Central memory CD8-positive, alpha-beta T cell (primary cell): ENCODE measurements around the gene DPPA2.

Experiments used
- ATAC-seq: fragments of 150-1000 bp; cut with Tn5 transposase; replicated peaks from 2 replicates; pipeline ENCODE4 v1.10.0; 2022; ENCODE audit warnings: mild to moderate bottlenecking, moderate FRiP score, moderate number of reproducible peaks; ENCODE audit not compliant: poor library complexity, severe bottlenecking; ENCODE audit errors: extremely low read depth
- DNase-seq, 2 donors: peaks; one replicate each; pipeline ENCODE4 v3.0.0; 2021; ENCODE audit warnings: low spot score in 2 of 2
- H3K27ac Mint-ChIP-seq: one replicate; pipeline ENCODE4 v1.8.0; 2022; ENCODE audit warnings: low read depth, mild to moderate bottlenecking, moderate library complexity, mixed read lengths
- H3K27me3 Mint-ChIP-seq: one replicate; pipeline ENCODE4 v1.8.0; 2022; ENCODE audit warnings: mixed read lengths
- H3K36me3 Mint-ChIP-seq: one replicate; pipeline ENCODE4 v1.8.0; 2022; ENCODE audit warnings: mild to moderate bottlenecking, moderate library complexity, mixed read lengths; ENCODE audit not compliant: insufficient read depth
- H3K4me1 Mint-ChIP-seq: one replicate; pipeline ENCODE4 v1.8.0; 2022; ENCODE audit warnings: mixed read lengths
- H3K4me3 Mint-ChIP-seq: one replicate; pipeline ENCODE4 v1.8.0; 2022; ENCODE audit warnings: mild to moderate bottlenecking, moderate library complexity, mixed read lengths
- H3K9me3 Mint-ChIP-seq: one replicate; pipeline ENCODE4 v1.8.0; 2022; ENCODE audit warnings: mixed read lengths

The DPPA2 gene

DNA sequence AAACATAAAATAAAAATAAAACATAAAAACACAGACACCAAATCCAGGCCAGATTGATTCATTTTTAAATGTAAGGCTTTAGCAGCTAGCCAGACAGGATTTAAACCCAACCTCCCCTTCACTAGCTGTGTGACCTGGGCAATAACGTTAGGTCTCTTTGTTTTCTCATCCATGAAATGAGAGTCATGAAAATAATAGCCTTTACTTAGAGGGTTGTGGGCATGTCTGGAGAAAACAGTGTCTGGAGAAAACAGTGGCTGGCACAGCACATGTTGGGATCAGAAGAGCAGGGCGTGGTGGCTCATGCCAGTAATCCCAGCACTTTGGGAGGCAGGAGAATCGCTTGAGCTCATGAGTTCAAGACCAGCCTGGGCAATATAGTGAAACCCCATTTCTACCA, 22.9 kb upstream of the DPPA2 start:
- Mint-ChIP-seq H3K9me3 (no peaks in the 10 kb centered on the region), H3K27ac (no peak overlapping the region), H3K36me3 (no peaks in the 10 kb centered on the region), H3K4me3 (no peak overlapping the region), H3K4me1 (peaks cover 11% of the 10 kb centered on the region), H3K27me3 (peaks cover 47% of the 10 kb centered on the region)
- DNase-seq, result no peak
- no peak for ATAC-seq

DNA sequence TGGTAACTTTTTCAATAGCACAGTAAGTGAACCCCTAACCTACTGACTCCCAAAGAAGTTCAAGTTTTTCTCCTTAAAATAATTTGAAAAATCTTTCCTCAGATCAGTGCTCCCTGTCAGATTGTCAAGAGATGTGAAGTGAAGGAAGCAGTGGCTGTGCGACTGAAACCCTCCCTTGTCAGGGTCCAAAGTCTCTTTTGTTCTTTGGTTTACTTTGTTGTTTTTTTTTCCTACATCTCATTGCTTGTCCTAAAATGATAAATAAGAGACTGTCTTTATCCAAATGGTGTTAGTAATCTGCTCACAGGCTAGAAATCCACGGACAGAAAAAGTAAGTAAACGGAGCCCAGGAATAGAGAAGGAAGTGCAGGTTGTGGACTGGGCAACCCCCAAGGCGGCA, 22.0 kb upstream of the DPPA2 start:
- DNase-seq, result no peak
- Mint-ChIP-seq H3K27me3 (peaks cover 53% of the 10 kb centered on the region), H3K36me3 (no peaks in the 10 kb centered on the region), H3K4me3 (no peak overlapping the region), H3K27ac (no peak overlapping the region), H3K4me1 (peaks cover 11% of the 10 kb centered on the region), H3K9me3 (no peaks in the 10 kb centered on the region)
- ATAC-seq, result no peak

DNA sequence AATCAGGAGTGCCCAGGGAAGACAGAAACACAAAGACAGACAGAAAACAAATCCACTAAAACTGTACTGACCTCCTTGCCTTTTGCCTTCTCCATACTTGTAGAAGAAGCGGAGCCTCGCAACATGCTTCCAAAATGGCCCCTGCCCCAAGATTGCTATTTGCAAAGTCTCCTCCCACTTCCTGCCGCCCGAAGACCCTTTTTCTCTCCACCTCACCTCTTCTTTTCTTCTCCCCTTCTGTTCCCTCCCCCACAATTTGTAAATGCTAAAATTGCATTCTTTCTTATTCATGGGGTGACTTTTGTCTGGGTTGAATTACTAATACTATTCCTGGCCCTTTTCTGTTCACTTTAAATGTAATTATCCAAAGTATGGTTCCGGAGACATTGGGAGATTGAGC, 21.1 kb upstream of the DPPA2 start, which contains the start of gene DPPA4:
Gene DPPA4, minus strand, starts transcription at position 154 of the 400 bp plus-strand sequence. Its CDS starts 29 bp downstream, at position 125.
- H3K4me3 Mint-ChIP-seq, result peak within 1 kb of the TSS; percentile 47
- H3K36me3 Mint-ChIP-seq, result no peaks in the 10 kb centered on the region
- peaks cover 11% of the 10 kb centered on the region for H3K4me1 Mint-ChIP-seq
- no peak within 1 kb of the TSS for H3K27ac Mint-ChIP-seq
- DNase-seq, result no peak
- no peaks in the 10 kb centered on the region for H3K9me3 Mint-ChIP-seq
- peaks cover 57% of the 10 kb centered on the region for H3K27me3 Mint-ChIP-seq
- ATAC-seq, result no peak

DNA sequence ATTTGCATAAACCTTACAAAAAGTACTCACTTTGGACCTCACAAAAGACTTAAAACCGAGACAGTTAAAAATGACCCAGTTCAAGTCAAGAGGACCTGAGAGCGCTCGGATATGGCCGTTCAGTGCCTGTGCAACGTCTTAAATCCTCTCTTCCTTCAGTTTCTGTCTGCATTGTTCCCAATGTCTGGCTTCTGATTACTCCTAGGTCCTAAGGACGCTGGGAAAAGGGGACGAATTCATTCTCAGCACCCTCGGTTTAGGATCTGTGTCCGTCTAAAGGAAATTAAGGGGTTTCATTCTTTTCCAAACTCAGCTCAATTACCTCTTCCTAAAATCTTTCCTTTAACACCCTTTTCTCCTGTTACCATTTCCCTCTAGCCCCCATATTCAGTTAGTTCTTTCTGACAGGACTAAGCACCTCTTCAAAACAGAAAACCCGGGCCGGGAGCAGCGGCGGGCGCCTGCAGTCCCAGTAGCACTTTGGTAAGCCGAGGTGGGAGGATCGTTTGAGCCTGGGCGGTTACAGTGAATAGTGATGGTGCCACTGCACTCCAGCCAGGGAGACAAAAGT, 20.1 kb upstream of the DPPA2 start:
- no peak overlapping the region for H3K27ac Mint-ChIP-seq
- H3K36me3 Mint-ChIP-seq, result no peaks in the 10 kb centered on the region
- H3K27me3 Mint-ChIP-seq, result peaks cover 57% of the 10 kb centered on the region
- H3K4me3 Mint-ChIP-seq, result peak overlapping the region; percentile 47
- ATAC-seq (no peak), DNase-seq (no peak)
- H3K9me3 Mint-ChIP-seq, result no peaks in the 10 kb centered on the region
- peaks cover 11% of the 10 kb centered on the region for H3K4me1 Mint-ChIP-seq

GRCh38 chr3:109334572-109334971, 18.3 kb upstream of the DPPA2 start:
- Mint-ChIP-seq H3K27ac (no peak overlapping the region), H3K9me3 (no peaks in the 10 kb centered on the region), H3K4me3 (no peak overlapping the region), H3K27me3 (peaks cover 57% of the 10 kb centered on the region), H3K36me3 (no peaks in the 10 kb centered on the region), H3K4me1 (peaks cover 11% of the 10 kb centered on the region)
- DNase-seq (no peak), ATAC-seq (no peak)

DNA sequence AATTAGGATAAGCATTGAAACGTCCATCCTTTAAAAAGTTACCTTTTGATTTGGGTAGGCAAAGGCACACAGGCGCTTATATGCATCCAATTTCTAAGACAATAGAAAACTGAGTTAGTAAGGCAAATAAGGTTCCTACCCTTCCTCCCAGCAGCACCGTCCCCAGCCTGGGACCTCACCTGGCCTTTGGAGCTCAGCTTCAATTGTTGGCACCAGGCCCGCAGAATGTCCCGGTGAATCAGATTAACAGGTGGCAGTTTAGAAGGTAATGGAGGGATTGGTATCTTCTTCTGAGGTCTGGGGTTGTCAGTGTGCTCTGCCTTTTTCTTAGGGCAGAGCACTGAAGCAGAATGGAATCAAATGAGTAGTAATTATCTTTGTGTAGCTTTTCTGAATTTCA, 15.4 kb upstream of the DPPA2 start:
- H3K36me3 Mint-ChIP-seq, result no peaks in the 10 kb centered on the region
- H3K27ac Mint-ChIP-seq, result no peak overlapping the region
- no peak overlapping the region for H3K4me3 Mint-ChIP-seq
- peaks cover 35% of the 10 kb centered on the region for H3K27me3 Mint-ChIP-seq
- no peak for DNase-seq
- no peak for ATAC-seq
- peaks cover 5% of the 10 kb centered on the region for H3K4me1 Mint-ChIP-seq
- H3K9me3 Mint-ChIP-seq, result no peaks in the 10 kb centered on the region

- Mint-ChIP-seq H3K4me3 (no peak overlapping the region), H3K27ac (no peak overlapping the region), H3K27me3 (peaks cover 22% of the 10 kb centered on the region), H3K4me1 (no peaks in the 10 kb centered on the region), H3K36me3 (no peaks in the 10 kb centered on the region), H3K9me3 (no peaks in the 10 kb centered on the region)
- DNase-seq, result no peak
- no peak for ATAC-seq
Observed at GRCh38 chr3:109330405-109330804, 14.1 kb upstream of the DPPA2 start.

- no peaks in the 10 kb centered on the region for H3K36me3 Mint-ChIP-seq
- H3K9me3 Mint-ChIP-seq, result no peaks in the 10 kb centered on the region
- no peaks in the 10 kb centered on the region for H3K4me1 Mint-ChIP-seq
- H3K27ac Mint-ChIP-seq, result no peak overlapping the region
- ATAC-seq, result no peak
- no peak for DNase-seq
- H3K27me3 Mint-ChIP-seq, result peaks cover 3% of the 10 kb centered on the region
- H3K4me3 Mint-ChIP-seq, result no peak overlapping the region
Observed at GRCh38 chr3:109328202-109328601, 11.9 kb upstream of the DPPA2 start.

- Mint-ChIP-seq H3K4me1 (no peaks in the 10 kb centered on the region), H3K36me3 (no peaks in the 10 kb centered on the region), H3K27ac (no peak overlapping the region), H3K9me3 (no peaks in the 10 kb centered on the region), H3K4me3 (no peak overlapping the region), H3K27me3 (no peaks in the 10 kb centered on the region)
- no peak for DNase-seq
- ATAC-seq, result no peak
Observed at GRCh38 chr3:109325657-109326056, 9.3 kb upstream of the DPPA2 start.

DNA sequence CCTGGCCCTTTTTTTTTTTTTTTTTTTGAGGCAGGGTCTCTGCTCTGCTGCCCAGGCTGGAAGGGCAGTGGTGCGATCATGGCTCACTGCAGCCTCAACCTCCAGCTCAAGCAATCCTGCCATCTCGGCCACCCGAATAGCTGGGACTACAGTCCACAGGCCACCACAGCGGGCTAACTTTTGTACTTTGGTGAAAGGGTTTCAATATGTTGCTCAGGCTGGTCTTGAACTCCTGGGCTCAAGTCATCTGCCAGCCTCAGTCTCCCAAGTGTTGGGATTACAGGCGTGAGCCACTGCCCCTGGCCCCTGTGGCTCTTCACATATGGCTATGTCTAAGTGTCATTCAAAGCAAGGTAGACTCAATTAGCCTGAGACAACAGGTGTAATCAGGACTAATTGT, 8.8 kb upstream of the DPPA2 start:
- Mint-ChIP-seq H3K4me3 (no peak overlapping the region), H3K36me3 (no peaks in the 10 kb centered on the region), H3K4me1 (no peaks in the 10 kb centered on the region), H3K27me3 (no peaks in the 10 kb centered on the region), H3K9me3 (no peaks in the 10 kb centered on the region), H3K27ac (no peak overlapping the region)
- DNase-seq (no peak), ATAC-seq (no peak)

- no peak overlapping the region for H3K27ac Mint-ChIP-seq
- H3K9me3 Mint-ChIP-seq, result no peaks in the 10 kb centered on the region
- H3K36me3 Mint-ChIP-seq, result peaks cover 2% of the 10 kb centered on the region
- H3K4me3 Mint-ChIP-seq, result no peak overlapping the region
- H3K27me3 Mint-ChIP-seq, result no peaks in the 10 kb centered on the region
- ATAC-seq (no peak), DNase-seq (no peak)
- H3K4me1 Mint-ChIP-seq, result no peaks in the 10 kb centered on the region
Observed at GRCh38 chr3:109313061-109313460, 3.3 kb downstream of the DPPA2 start.

DNA sequence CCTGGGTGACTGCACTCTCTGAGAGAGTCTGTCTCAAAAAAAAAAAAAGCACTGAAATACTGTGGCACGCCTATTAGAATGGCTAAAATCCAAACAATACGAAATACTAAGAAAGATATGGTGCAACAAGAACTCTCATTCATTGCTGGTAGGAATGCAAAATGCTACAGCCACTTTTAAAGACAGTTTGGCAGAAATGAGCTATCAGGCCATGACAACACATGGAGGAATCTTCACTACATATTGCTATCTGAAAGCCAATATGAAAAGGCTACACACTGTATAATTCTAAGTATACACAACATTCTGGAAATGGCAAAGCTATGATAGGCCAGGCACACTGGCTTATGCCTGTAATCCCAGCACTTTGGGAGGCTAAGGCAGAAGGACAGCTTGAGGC, 18.8 kb downstream of the DPPA2 start:
- DNase-seq (no peak), ATAC-seq (no peak)
- H3K4me1 Mint-ChIP-seq, result no peaks in the 10 kb centered on the region
- H3K36me3 Mint-ChIP-seq, result peaks cover 1% of the 10 kb centered on the region
- no peaks in the 10 kb centered on the region for H3K27me3 Mint-ChIP-seq
- H3K9me3 Mint-ChIP-seq, result no peaks in the 10 kb centered on the region
- H3K4me3 Mint-ChIP-seq, result no peak overlapping the region
- no peak overlapping the region for H3K27ac Mint-ChIP-seq

DNA sequence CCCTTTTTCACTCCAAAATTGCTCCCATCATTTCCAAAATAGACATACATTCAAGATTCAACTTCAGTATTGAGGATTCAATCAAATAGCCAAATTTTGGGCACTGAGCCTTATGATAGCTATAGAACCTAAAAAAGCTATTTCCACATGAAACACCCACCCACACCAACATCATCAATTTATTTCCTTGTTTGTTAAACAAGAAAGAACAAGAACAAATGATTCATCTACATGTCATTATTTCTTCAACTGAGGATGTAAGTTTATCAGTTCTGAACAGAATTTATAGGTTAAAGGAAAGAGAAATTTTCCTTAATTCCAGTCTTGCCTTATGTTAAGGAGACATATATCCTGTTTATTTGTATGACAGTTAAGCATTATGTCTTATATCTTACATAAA, 32.2 kb downstream of the DPPA2 start:
- ATAC-seq (no peak), DNase-seq (no peak)
- no peaks in the 10 kb centered on the region for H3K4me1 Mint-ChIP-seq
- H3K9me3 Mint-ChIP-seq, result no peaks in the 10 kb centered on the region
- H3K27ac Mint-ChIP-seq, result no peak overlapping the region
- no peak overlapping the region for H3K4me3 Mint-ChIP-seq
- no peaks in the 10 kb centered on the region for H3K36me3 Mint-ChIP-seq
- H3K27me3 Mint-ChIP-seq, result no peaks in the 10 kb centered on the region

DNA sequence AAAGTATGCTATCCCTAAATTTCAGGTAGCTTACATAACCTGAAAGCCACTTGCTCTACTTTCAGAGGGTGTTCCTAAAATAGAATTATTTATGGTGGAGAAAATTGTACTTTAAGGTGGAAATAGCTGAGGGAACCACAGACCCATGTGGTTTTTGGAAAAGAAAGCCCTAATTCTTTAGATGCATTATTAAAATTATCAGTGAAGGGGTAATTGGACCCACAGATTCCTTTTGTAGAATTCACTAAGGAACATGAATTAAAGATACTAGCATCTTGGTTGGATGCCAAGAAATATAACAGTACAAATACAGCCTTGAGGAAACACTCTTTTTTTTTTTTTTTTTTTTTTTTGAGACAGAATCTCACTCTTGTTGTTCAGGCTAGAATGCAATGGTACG, 37.8 kb downstream of the DPPA2 start:
- Mint-ChIP-seq H3K9me3 (no peaks in the 10 kb centered on the region), H3K27ac (no peak overlapping the region), H3K4me1 (no peaks in the 10 kb centered on the region), H3K4me3 (no peak overlapping the region), H3K27me3 (no peaks in the 10 kb centered on the region), H3K36me3 (no peaks in the 10 kb centered on the region)
- no peak for ATAC-seq
- no peak for DNase-seq
